ENCODE data around the gene BBS2.

DNA sequence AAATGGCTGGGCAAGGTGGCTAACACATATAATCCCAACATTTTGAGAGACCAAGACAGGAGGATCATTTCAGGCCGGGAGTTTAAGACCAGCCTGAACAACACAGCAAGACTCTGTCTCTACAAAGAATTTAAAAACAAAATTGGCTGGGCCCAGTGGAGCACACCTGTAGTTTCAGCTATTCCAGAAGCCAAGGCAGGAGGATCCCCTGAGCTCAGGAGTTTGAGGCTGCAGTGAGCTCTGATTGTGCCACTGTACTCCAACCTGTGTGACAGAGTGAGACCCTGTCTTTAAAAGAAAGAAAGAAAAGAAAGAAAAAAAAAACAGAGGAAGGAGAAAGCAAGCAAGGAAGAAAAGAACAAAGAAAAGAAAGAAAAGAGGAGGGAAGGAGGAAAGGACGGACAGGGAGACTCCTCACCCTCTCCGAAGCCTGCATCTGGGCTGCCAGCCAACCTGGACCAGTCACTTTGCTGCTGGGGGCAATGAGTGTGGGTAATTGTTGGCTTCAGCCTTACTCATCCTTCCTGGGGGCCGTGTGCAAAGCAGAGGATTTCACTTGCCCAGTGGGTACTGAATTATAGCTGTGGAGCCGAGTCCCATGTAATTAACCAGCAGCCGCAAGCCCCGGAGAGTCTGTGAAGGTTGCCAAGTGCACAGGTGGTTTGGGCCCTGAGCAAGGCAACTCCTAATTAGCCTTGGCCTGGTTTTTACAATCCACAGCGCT is 38.4 kb upstream of the BBS2 start:
- TF ChIP-seq, protein P1, sequence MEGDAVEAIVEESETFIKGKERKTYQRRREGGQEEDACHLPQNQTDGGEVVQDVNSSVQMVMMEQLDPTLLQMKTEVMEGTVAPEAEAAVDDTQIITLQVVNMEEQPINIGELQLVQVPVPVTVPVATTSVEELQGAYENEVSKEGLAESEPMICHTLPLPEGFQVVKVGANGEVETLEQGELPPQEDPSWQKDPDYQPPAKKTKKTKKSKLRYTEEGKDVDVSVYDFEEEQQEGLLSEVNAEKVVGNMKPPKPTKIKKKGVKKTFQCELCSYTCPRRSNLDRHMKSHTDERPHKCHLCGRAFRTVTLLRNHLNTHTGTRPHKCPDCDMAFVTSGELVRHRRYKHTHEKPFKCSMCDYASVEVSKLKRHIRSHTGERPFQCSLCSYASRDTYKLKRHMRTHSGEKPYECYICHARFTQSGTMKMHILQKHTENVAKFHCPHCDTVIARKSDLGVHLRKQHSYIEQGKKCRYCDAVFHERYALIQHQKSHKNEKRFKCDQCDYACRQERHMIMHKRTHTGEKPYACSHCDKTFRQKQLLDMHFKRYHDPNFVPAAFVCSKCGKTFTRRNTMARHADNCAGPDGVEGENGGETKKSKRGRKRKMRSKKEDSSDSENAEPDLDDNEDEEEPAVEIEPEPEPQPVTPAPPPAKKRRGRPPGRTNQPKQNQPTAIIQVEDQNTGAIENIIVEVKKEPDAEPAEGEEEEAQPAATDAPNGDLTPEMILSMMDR (IDR thresholded peaks at IDR 0.05): no peak
- TF ChIP-seq POLR2A (IDR thresholded peaks at IDR 0.05) (no peak), EP300 (IDR thresholded peaks at IDR 0.05) (no peak)

Measured in tibial nerve (tissue), 4 donors.